ENCODE data around the gene XRCC4. TPM values are rescaled to one million over a fixed set of nuclear protein-coding genes. Genes with fewer than 3 reads are reported as not detected.

Gene XRCC4
- total RNA-seq, 2 experiments from 2014 or later = 12.8 to 12.9 TPM

DNA sequence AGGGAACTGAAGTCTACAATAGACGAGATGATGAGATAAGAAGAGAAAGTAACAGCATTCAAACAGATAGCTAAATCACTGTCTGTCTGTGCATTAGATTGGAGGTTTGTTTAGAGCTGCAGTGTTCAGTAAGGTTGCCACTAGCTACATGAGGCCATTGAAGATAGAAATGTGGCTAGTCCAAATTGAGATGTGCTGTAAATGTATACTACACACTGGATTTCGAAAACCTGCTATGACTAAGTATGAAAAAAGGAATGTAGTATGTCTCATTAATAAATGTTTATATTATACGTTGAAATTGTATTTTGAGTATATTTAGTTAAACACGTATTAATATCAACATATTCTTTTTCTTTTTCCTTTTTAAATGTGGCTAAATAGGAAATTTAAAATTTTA lies 142.1 kb downstream of the XRCC4 start:
- ATAC-seq (no peak), DNase-seq (no peak)
- ChIA-PET CTCF (no interaction called here), POLR2A (no interaction called here)
- H3K4me1 Mint-ChIP-seq (ENCODE audit: low read depth) = no peaks in the 10 kb centered on the region
- H3K27ac Mint-ChIP-seq = no peak overlapping the region
- intact Hi-C loops (cut with micrococcal nuclease) = no loop called here
- H3K27me3 Mint-ChIP-seq = no peaks in the 10 kb centered on the region
- peaks cover 2% of the 10 kb centered on the region for H3K36me3 Mint-ChIP-seq (ENCODE audit: low read depth)
- H3K9me3 Mint-ChIP-seq = no peaks in the 10 kb centered on the region
- TF ChIP-seq, protein P1, sequence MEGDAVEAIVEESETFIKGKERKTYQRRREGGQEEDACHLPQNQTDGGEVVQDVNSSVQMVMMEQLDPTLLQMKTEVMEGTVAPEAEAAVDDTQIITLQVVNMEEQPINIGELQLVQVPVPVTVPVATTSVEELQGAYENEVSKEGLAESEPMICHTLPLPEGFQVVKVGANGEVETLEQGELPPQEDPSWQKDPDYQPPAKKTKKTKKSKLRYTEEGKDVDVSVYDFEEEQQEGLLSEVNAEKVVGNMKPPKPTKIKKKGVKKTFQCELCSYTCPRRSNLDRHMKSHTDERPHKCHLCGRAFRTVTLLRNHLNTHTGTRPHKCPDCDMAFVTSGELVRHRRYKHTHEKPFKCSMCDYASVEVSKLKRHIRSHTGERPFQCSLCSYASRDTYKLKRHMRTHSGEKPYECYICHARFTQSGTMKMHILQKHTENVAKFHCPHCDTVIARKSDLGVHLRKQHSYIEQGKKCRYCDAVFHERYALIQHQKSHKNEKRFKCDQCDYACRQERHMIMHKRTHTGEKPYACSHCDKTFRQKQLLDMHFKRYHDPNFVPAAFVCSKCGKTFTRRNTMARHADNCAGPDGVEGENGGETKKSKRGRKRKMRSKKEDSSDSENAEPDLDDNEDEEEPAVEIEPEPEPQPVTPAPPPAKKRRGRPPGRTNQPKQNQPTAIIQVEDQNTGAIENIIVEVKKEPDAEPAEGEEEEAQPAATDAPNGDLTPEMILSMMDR (IDR thresholded peaks at IDR 0.05) = no peak
- no peak overlapping the region for H3K4me3 Mint-ChIP-seq

DNA sequence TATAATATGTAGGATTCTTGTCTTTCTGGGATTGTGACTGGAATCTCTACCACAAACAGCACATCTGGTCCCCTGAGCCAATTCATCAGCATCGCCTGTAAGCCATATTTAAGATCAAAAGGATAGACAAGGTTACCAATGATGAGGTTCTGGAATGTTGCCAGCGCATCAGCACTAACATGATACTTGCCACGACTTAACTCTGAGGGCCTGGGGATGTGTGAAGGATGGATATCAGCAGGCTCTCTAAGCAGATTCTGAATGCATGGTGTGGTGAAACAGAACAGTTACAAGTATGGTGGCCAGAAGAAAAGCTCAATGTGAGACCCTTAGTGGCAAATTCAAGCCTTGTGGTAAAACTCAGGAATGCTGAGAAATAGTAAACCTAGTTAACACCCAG lies 143.0 kb downstream of the XRCC4 start:
- DNase-seq (no peak), ATAC-seq (no peak)
- TF ChIP-seq, protein P1 (IDR thresholded peaks at IDR 0.05) = no peak
- intact Hi-C loops (cut with micrococcal nuclease) = no loop called here
- Mint-ChIP-seq H3K4me3 (no peak overlapping the region), H3K27me3 (no peaks in the 10 kb centered on the region), H3K27ac (no peak overlapping the region), H3K9me3 (no peaks in the 10 kb centered on the region), H3K36me3 (ENCODE audit: low read depth) (peaks cover 2% of the 10 kb centered on the region), H3K4me1 (ENCODE audit: low read depth) (no peaks in the 10 kb centered on the region)
- ChIA-PET POLR2A (no interaction called here), CTCF (no interaction called here)

DNA sequence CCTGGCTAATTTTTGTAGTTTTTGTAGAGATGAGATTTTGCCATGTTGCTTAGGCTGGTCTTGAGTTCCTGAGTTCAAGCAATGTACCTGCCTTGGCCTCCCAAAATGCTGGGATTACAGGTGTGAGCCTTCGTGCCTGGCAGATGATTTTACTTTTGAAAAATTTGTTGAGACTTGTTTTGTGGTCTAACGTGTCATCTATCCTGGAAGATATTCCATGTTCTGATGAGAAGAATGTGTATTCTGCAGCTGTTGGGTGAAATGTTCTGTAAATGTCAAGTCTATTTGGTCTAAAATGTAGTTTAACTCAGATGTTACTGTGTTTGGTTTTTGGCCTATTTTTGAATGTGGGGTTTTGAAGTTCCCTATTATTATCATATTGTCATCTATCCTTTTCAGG lies 145.6 kb downstream of the XRCC4 start:
- Mint-ChIP-seq H3K36me3 (ENCODE audit: low read depth) (peaks cover 2% of the 10 kb centered on the region), H3K4me3 (no peak overlapping the region), H3K4me1 (ENCODE audit: low read depth) (no peaks in the 10 kb centered on the region), H3K27ac (no peak overlapping the region), H3K27me3 (no peaks in the 10 kb centered on the region), H3K9me3 (no peaks in the 10 kb centered on the region)
- POLR2A ChIA-PET = no interaction called here
- intact Hi-C loops (cut with micrococcal nuclease) = no loop called here
- DNase-seq (no peak), ATAC-seq (no peak)
- TF ChIP-seq, protein P1 (IDR thresholded peaks at IDR 0.05) = no peak
- CTCF ChIA-PET = no interaction called here

DNA sequence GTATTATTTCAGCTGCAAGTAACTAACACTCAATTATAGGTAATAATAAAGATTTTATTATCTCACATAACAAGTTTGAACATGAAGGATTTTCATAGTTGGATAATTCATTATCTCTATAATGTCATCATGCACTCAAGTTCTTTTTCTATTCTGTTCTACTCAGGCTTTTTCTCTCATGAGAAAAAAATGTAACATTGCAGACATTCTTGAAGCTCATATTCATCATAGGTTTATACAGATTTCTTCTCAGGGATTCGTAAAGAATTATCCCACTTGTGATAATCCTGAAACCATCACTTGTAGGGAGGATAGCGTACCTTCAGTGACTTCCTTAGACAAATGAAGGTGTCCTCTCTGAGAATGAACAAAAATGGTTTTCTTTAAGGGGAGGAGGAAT lies 150.3 kb downstream of the XRCC4 start:
- H3K27ac Mint-ChIP-seq = no peak overlapping the region
- H3K27me3 Mint-ChIP-seq = no peaks in the 10 kb centered on the region
- no peak overlapping the region for H3K4me3 Mint-ChIP-seq
- no peaks in the 10 kb centered on the region for H3K4me1 Mint-ChIP-seq (ENCODE audit: low read depth)
- intact Hi-C loops (cut with micrococcal nuclease) = no loop called here
- no peaks in the 10 kb centered on the region for H3K9me3 Mint-ChIP-seq
- ATAC-seq (no peak), DNase-seq (no peak)
- TF ChIP-seq, protein P1 (IDR thresholded peaks at IDR 0.05) = no peak
- ChIA-PET CTCF (no interaction called here), POLR2A (no interaction called here)
- peaks cover 2% of the 10 kb centered on the region for H3K36me3 Mint-ChIP-seq (ENCODE audit: low read depth)

DNA sequence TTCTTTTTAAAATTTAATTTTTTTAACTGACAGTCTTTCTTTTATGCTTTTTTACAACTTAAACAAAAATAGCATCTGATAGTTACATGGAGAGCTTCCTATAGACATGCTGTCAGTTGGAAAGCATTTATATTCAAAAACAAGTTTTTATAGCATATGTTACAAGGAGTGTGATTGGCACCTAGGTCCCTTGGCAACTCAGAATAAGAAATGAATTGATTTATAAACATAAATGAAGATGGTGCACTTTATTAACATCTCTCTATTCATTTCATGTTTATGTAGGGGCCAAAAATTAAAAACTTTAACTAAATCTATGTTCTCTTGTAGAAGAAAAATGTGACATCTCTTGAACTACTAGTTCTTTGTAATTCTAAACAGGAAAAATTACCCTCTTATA lies 153.2 kb downstream of the XRCC4 start:
- Mint-ChIP-seq H3K9me3 (no peaks in the 10 kb centered on the region), H3K27me3 (no peaks in the 10 kb centered on the region), H3K4me1 (ENCODE audit: low read depth) (no peaks in the 10 kb centered on the region), H3K36me3 (ENCODE audit: low read depth) (no peaks in the 10 kb centered on the region), H3K4me3 (no peak overlapping the region), H3K27ac (no peak overlapping the region)
- DNase-seq (no peak), ATAC-seq (no peak)
- CTCF ChIA-PET = no interaction called here
- intact Hi-C loops (cut with micrococcal nuclease) = no loop called here
- TF ChIP-seq, protein P1 (IDR thresholded peaks at IDR 0.05) = no peak
- POLR2A ChIA-PET = no interaction called here
